ENCODE data around the gene MYCL.

GRCh38 chr1:39901714-39902459 lies at the start of gene MYCL:
- TF ChIP-seq CTCF (IDR thresholded peaks at IDR 0.05) (peak; percentile 90), REST (IDR thresholded peaks at IDR 0.05; ENCODE audit: insufficient read depth in 1 of 2, low read depth in 2 of 2, low read length in 1 of 2) (no peak), POLR2AphosphoS5 (IDR thresholded peaks at IDR 0.05; ENCODE audit: low read depth, low read length) (no peak), TCF7L2 (IDR thresholded peaks at IDR 0.05; ENCODE audit: low read depth, low read length) (peak; percentile 81; the same call in 1 of the 2 replicates)

All from Panc1 (cell line).